ENCODE measurements around the gene AMH. TPM values are rescaled to one million over a fixed set of nuclear protein-coding genes. Genes with fewer than 3 reads are reported as not detected.

The AMH gene
- total and polyA plus RNA-seq, 2 of the 13 experiments (the other 11 are each of a cell fraction or from before 2014, with no cell fraction given): 0.03 to 0.18 TPM

DNA sequence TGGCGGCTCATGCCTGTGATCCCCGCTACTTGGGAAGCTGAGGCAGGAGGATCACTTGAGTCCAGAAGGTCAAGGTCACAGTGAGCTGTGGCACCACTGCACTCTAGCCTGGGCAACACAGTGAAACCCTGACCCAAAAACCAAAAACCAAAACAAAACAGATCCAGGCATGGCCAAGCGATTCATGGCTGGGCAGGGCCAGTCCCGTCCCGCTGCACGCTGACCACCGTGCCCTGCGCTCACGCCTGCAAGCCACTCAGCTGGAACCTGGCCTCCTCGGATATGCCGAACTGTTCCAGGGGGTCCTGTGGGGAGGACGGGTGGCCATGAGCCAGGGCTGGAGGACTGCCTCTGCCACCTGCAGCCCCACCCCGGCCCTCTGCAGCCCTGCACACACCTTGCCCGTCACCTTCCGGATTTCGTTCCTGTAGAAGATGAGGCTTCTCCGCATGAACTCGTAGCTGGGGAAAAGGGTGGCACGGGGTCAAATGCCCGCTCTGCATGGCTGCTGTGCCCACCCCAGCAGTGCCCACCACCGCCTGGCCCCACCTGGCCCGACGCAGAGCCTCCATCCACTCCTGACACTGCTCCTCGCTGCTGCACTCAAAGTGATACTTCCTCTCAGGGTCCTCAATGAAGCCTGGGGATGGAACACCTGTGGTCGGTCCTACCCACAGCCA lies 15.4 kb upstream of the AMH start (continued):
- peak; percentile 64 for TF ChIP-seq ZNF121 (CRISPR knock-in tag; IDR thresholded peaks at IDR 0.05)
- TF ChIP-seq, protein P1, sequence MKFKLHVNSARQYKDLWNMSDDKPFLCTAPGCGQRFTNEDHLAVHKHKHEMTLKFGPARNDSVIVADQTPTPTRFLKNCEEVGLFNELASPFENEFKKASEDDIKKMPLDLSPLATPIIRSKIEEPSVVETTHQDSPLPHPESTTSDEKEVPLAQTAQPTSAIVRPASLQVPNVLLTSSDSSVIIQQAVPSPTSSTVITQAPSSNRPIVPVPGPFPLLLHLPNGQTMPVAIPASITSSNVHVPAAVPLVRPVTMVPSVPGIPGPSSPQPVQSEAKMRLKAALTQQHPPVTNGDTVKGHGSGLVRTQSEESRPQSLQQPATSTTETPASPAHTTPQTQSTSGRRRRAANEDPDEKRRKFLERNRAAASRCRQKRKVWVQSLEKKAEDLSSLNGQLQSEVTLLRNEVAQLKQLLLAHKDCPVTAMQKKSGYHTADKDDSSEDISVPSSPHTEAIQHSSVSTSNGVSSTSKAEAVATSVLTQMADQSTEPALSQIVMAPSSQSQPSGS (CRISPR knock-in tag; IDR thresholded peaks at IDR 0.05): no peak
- TF ChIP-seq ZNF343 (CRISPR knock-in tag; IDR thresholded peaks at IDR 0.05): no peak
- TF ChIP-seq ZNF569 (CRISPR knock-in tag; IDR thresholded peaks at IDR 0.05; ENCODE audit: borderline replicate concordance): no peak
- no peak for TF ChIP-seq ZNF776 (CRISPR knock-in tag; IDR thresholded peaks at IDR 0.05)
- TF ChIP-seq FOXP1 (IDR thresholded peaks at IDR 0.05): no peak
- TF ChIP-seq FOXP1 (CRISPR knock-in tag; IDR thresholded peaks at IDR 0.05): no peak
- no peak for TF ChIP-seq RFXANK (CRISPR knock-in tag; IDR thresholded peaks at IDR 0.05)
- TF ChIP-seq ZBTB38 (CRISPR knock-in tag; IDR thresholded peaks at IDR 0.05): peak; percentile 50
- no peak for TF ChIP-seq CAMTA2 (CRISPR knock-in tag; IDR thresholded peaks at IDR 0.05; ENCODE audit: borderline replicate concordance)
- TF ChIP-seq, protein P2, sequence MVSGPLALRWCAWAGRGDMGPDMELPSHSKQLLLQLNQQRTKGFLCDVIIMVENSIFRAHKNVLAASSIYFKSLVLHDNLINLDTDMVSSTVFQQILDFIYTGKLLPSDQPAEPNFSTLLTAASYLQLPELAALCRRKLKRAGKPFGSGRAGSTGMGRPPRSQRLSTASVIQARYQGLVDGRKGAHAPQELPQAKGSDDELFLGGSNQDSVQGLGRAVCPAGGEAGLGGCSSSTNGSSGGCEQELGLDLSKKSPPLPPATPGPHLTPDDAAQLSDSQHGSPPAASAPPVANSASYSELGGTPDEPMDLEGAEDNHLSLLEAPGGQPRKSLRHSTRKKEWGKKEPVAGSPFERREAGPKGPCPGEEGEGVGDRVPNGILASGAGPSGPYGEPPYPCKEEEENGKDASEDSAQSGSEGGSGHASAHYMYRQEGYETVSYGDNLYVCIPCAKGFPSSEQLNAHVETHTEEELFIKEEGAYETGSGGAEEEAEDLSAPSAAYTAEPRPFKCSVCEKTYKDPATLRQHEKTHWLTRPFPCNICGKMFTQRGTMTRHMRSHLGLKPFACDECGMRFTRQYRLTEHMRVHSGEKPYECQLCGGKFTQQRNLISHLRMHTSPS (CRISPR knock-in tag; IDR thresholded peaks at IDR 0.05; ENCODE audit: low read depth): 0 out of 2 replicates have a peak, but pooled peaks have one; percentile 2
- TF ChIP-seq NFATC3 (CRISPR knock-in tag; IDR thresholded peaks at IDR 0.05): no peak
- TF ChIP-seq MTA1 (CRISPR knock-in tag; IDR thresholded peaks at IDR 0.05; ENCODE audit: borderline replicate concordance): 0 out of 2 replicates have a peak, but pooled peaks have one; percentile 16
- no peak for TF ChIP-seq ATF1 (CRISPR knock-in tag; IDR thresholded peaks at IDR 0.05)
- no peak for TF ChIP-seq HHEX (CRISPR knock-in tag; IDR thresholded peaks at IDR 0.05)
- TF ChIP-seq, protein P3, sequence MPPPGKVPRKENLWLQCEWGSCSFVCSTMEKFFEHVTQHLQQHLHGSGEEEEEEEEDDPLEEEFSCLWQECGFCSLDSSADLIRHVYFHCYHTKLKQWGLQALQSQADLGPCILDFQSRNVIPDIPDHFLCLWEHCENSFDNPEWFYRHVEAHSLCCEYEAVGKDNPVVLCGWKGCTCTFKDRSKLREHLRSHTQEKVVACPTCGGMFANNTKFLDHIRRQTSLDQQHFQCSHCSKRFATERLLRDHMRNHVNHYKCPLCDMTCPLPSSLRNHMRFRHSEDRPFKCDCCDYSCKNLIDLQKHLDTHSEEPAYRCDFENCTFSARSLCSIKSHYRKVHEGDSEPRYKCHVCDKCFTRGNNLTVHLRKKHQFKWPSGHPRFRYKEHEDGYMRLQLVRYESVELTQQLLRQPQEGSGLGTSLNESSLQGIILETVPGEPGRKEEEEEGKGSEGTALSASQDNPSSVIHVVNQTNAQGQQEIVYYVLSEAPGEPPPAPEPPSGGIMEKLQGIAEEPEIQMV (CRISPR knock-in tag; IDR thresholded peaks at IDR 0.05; ENCODE audit: low read depth): no peak
- TF ChIP-seq KAT2B (IDR thresholded peaks at IDR 0.05; ENCODE audit: borderline replicate concordance, low read depth, low read length): no peak
- TF ChIP-seq, protein P4, sequence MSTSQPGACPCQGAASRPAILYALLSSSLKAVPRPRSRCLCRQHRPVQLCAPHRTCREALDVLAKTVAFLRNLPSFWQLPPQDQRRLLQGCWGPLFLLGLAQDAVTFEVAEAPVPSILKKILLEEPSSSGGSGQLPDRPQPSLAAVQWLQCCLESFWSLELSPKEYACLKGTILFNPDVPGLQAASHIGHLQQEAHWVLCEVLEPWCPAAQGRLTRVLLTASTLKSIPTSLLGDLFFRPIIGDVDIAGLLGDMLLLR (CRISPR knock-in tag; IDR thresholded peaks at IDR 0.05): no peak; the same call in 1 of the 2 replicates
- TF ChIP-seq HNRNPL (IDR thresholded peaks at IDR 0.05; ENCODE audit: low read depth, low read length): 0 out of 2 replicates have a peak, but pooled peaks have one; percentile 54
- TF ChIP-seq ZBTB42 (CRISPR knock-in tag; IDR thresholded peaks at IDR 0.05): no peak

Measured in HepG2 (cell line).